ENCODE measurements around the gene EHF.

- TF ChIP-seq CTCF (IDR thresholded peaks at IDR 0.05; ENCODE audit: insufficient read depth, low read length, poor library complexity, severe bottlenecking) (no peak), EZH2phosphoT487 (conservative IDR thresholded peaks at IDR 0.05; ENCODE audit: low read length) (no peak)
Measured at GRCh38 chr11:34620820-34621792, at the start of gene EHF.
